Right atrium auricular region (tissue), 2 donors: ENCODE measurements around the gene NSFL1C. TPM values are rescaled to one million over a fixed set of nuclear protein-coding genes. Genes with fewer than 3 reads are reported as not detected.

ENCODE experiments used
- DNase-seq: peaks from one replicate; pipeline ENCODE4 v3.0.0-alpha.2; 2019; ENCODE audit warnings: low spot score
- H3K27ac ChIP-seq, 2 donors: fragments of 200-600 bp; sonication (generic); 1 replicate in 1 of 2; 2 replicates in 1 of 2; pipeline ENCODE4 v1.5.1; 2016 to 2019
- H3K27me3 ChIP-seq, 2 donors: fragments of 200-600 bp; sonication (generic); one replicate each; pipeline versions ENCODE4 v1.5.1 to v1.6.0; 2017 to 2019
- H3K36me3 ChIP-seq: fragments of 200-600 bp; sonication (generic); one replicate; pipeline ENCODE4 v1.5.1; 2016
- H3K4me1 ChIP-seq, 2 donors: fragments of 200-600 bp; sonication (generic); one replicate each; pipeline versions ENCODE4 v1.5.1 to v1.6.0; 2017 to 2019
- H3K4me3 ChIP-seq, 2 donors: fragments of 200-600 bp; sonication (generic); 1 replicate in 1 of 2; 2 replicates in 1 of 2; pipeline ENCODE4 v1.5.1; 2017 to 2019; ENCODE audit warnings: mild to moderate bottlenecking in 1 of 2, moderate library complexity in 1 of 2
- H3K9me3 ChIP-seq, 2 donors: fragments of 200-600 bp; sonication (generic); one replicate each; pipeline ENCODE4 v1.5.1; 2019
- total RNA-seq, 2 donors: library from RNA; depleted of rRNA; stranded (reverse); fragments of >200 nt; gene quantifications; one replicate each; pipeline ENCODE4 v1.1.0, GENCODE V29; 2016
- TF ChIP-seq, protein P1 (sequence below), 2 donors: fragments of 200-600 bp; sonication (generic); IDR thresholded peaks; one replicate each; pipeline ENCODE4 v1.5.1; 2019; ENCODE audit warnings: antibody characterized with exemption in 2 of 2

The NSFL1C gene
- total RNA-seq, 2 donors from 2014 or later: 28.5 to 34.3 TPM

DNA sequence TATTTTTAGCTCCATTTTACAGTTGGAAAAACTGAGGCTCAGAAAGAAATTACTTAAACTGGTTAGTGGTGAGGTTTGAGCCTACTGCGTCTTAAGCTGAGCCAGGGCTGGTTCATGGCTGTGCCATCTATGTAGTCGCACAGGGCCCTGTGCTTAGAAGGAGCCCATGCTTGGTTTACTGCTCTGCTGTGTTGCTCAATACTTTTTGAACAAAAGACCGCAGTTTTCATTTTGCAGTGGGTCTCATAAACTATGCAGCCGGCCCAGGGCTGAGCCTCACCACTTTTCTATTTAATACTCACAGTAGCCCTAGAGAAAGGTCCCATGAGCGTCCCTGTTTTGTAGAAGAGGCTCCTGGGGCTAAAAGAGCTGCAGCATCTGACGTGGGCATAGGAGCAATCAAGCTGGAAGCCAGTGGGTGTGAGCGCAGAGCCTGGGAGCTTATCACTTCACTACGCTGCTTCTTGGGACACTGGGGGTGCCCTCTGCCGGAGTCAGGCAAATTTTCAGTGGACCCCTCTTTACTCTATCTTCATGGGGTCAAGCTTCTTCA lies 24.1 kb upstream of the NSFL1C start:
- no peaks in the 10 kb centered on the region for H3K9me3 ChIP-seq
- DNase-seq: no peak
- TF ChIP-seq, protein P1, sequence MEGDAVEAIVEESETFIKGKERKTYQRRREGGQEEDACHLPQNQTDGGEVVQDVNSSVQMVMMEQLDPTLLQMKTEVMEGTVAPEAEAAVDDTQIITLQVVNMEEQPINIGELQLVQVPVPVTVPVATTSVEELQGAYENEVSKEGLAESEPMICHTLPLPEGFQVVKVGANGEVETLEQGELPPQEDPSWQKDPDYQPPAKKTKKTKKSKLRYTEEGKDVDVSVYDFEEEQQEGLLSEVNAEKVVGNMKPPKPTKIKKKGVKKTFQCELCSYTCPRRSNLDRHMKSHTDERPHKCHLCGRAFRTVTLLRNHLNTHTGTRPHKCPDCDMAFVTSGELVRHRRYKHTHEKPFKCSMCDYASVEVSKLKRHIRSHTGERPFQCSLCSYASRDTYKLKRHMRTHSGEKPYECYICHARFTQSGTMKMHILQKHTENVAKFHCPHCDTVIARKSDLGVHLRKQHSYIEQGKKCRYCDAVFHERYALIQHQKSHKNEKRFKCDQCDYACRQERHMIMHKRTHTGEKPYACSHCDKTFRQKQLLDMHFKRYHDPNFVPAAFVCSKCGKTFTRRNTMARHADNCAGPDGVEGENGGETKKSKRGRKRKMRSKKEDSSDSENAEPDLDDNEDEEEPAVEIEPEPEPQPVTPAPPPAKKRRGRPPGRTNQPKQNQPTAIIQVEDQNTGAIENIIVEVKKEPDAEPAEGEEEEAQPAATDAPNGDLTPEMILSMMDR (IDR thresholded peaks at IDR 0.05): no peak
- H3K27me3 ChIP-seq: no peaks in the 10 kb centered on the region
- H3K4me3 ChIP-seq: peak overlapping the region; percentile 17 to 32
- peak overlapping the region; percentile 53 to 54 for H3K27ac ChIP-seq
- H3K4me1 ChIP-seq: no peaks in the 10 kb centered on the region
- H3K36me3 ChIP-seq: no peaks in the 10 kb centered on the region

DNA sequence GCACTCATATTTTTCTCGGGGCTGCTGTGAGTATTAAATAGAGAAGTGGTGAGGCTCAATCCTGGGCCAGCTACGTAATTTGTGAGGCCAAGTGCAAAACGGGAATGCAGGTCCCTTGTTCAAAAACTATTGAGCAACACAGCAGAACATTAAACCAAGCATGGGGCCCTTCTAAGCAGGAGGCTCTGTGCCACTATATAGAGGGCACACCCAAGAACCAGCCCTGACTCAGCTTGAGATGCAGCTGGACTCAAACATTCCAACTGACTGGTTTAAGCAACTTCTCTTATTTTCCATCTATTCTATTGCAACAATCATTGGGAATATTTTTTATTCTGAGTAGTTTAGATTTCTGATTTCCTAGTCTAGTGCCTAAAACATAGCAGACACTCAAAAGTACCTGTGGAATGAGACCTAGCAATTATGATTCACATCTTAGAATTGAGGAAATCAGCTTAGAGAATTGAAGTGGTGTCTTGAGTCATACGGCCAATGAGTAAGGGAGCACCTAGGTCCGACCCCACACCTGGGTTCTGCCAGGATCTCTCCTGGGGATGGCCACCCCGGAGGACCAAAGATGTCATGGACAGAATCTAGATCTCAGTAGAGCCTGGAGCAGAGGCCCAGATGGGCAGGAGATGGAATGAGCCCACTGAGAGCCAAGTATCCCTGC lies 23.3 kb upstream of the NSFL1C start:
- H3K27ac ChIP-seq: peak overlapping the region; percentile 20 to 53
- peak overlapping the region; percentile 2 to 32 for H3K4me3 ChIP-seq
- TF ChIP-seq, protein P1 (IDR thresholded peaks at IDR 0.05): no peak
- no peaks in the 10 kb centered on the region for H3K9me3 ChIP-seq
- H3K27me3 ChIP-seq: no peaks in the 10 kb centered on the region
- no peak for DNase-seq
- no peaks in the 10 kb centered on the region for H3K36me3 ChIP-seq
- no peaks in the 10 kb centered on the region for H3K4me1 ChIP-seq

DNA sequence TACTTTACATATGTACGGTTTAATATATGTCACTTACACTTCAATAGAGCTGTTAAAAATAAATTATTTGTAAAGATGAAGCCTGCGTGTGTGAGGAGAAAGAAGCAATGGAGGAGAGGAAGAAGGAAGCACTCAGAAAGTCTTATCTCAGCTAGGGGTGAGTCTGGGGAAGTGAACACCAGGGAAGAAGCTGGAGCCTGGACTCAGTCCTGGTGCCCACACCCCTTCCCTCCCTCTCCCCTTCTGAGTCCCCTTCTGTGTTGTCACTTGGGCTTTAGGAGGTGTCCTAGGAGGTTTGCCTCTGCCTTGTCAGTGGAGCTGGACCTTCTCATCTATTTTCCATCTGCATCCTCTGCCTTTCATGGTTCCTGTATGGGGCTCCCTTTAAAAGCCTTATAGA lies 22.7 kb upstream of the NSFL1C start:
- no peaks in the 10 kb centered on the region for H3K36me3 ChIP-seq
- H3K27me3 ChIP-seq: no peaks in the 10 kb centered on the region
- DNase-seq: no peak
- peak overlapping the region; percentile 20 to 29 for H3K27ac ChIP-seq
- H3K4me3 ChIP-seq: peak overlapping the region in 1 of 2 donors; percentile 3
- TF ChIP-seq, protein P1 (IDR thresholded peaks at IDR 0.05): no peak
- H3K9me3 ChIP-seq: no peaks in the 10 kb centered on the region
- H3K4me1 ChIP-seq: no peaks in the 10 kb centered on the region

DNA sequence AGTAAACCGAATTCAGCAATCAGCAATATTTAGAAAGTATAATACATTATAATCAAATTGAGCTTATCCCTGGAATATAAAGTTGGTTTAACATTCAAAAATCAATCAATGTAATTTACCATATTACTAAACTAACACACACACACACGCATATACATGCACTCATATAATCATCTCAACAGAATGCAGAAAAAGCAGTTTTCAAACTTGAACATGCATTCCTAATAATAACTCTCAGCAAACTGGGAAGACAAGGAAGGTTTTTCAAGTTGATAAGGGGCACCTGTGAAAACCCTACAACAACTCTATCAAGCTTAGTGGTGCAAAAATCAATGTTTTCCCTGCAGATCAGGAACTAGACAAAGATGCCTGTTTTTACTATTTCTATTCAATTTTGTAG lies 19.9 kb upstream of the NSFL1C start:
- DNase-seq: no peak
- Histone ChIP-seq H3K4me3 (no peak overlapping the region), H3K4me1 (no peaks in the 10 kb centered on the region), H3K27ac (no peak overlapping the region), H3K36me3 (no peaks in the 10 kb centered on the region), H3K27me3 (no peaks in the 10 kb centered on the region), H3K9me3 (no peaks in the 10 kb centered on the region)
- TF ChIP-seq, protein P1 (IDR thresholded peaks at IDR 0.05): no peak

DNA sequence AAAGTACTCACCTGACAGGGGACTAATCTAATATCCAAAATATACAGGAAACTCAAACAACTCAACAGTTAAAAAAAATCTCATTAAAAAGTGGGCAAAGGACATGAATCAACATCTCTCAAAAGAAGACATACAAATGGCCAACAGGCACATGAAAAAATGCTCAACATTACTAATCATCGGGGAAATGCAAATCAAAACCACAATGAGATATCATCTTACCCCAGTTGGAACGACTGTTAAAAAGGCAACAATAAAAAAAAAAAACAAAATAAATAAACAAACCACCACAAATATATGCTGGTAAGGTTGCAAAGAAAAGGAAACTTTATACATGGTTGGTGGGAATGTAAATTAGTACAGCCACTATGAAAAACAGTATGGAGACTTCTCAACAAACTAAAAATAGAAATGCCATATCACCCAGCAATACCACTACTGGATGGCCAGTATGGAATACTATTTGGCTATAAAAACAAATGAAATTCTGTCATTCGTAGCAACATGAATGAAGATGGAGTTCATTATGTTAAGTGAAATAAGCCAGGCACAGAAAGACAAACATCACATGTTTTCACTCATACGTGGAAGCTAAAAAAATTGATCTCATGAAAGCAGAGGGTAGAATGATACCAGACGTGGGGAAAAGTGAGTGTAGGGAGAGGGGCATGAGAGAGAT lies 17.9 kb upstream of the NSFL1C start:
- Histone ChIP-seq H3K4me3 (no peak overlapping the region), H3K27me3 (no peaks in the 10 kb centered on the region), H3K36me3 (no peaks in the 10 kb centered on the region), H3K4me1 (no peaks in the 10 kb centered on the region), H3K27ac (no peak overlapping the region), H3K9me3 (no peaks in the 10 kb centered on the region)
- TF ChIP-seq, protein P1 (IDR thresholded peaks at IDR 0.05): no peak
- DNase-seq: no peak
